Central memory CD4-positive, alpha-beta T cell (primary cell): ENCODE measurements around the gene PTGER3.
A peak's percentile ranks its signal among the peaks of the same experiment; 100 is the strongest.

Source experiments
- DNase-seq: peaks from one replicate; pipeline ENCODE4 v3.0.0; 2022
- total RNA-seq, 3 experiments: gene quantifications; one replicate each; lab custom pipeline; 2026; lab: John Stamatoyannopoulos, UW

The PTGER3 gene
- 0 to 0.39 (median 0.16) reads per million in 3 experiments for total RNA-seq

GRCh38 chr1:71047635-71048607, at the start of gene PTGER3:
Gene PTGER3 (minus strand): TSS chr1:71047816. CDS start chr1:71047577, 239 bp downstream.
- peak; percentile 17 for DNase-seq

GRCh38 chr1:71094913-71095312, 47.3 kb upstream of the PTGER3 start:
- DNase-seq, result no peak

GRCh38 chr1:71093938-71094337, 46.3 kb upstream of the PTGER3 start:
- DNase-seq, result no peak

- no peak for DNase-seq
Measured at GRCh38 chr1:71089536-71090270, 42.1 kb upstream of the PTGER3 start.

GRCh38 chr1:71088645-71089287, 41.1 kb upstream of the PTGER3 start:
- no peak for DNase-seq

GRCh38 chr1:71087713-71088112, 40.1 kb upstream of the PTGER3 start:
- DNase-seq, result no peak

- DNase-seq, result no peak
Measured at GRCh38 chr1:71087060-71087459, 39.4 kb upstream of the PTGER3 start.

- no peak for DNase-seq
Measured at GRCh38 chr1:71086331-71086730, 38.7 kb upstream of the PTGER3 start.

GRCh38 chr1:71083271-71083670, 35.7 kb upstream of the PTGER3 start:
- no peak for DNase-seq

GRCh38 chr1:71081697-71082080, 34.1 kb upstream of the PTGER3 start:
- no peak for DNase-seq

GRCh38 chr1:71080739-71081696, 33.4 kb upstream of the PTGER3 start, which contains the start of gene ZRANB2:
Gene ZRANB2 (minus strand): TSS chr1:71081035. CDS start chr1:71080995, 40 bp downstream.
- peak; percentile 94 for DNase-seq

GRCh38 chr1:71080230-71080738, 32.7 kb upstream of the PTGER3 start:
- DNase-seq, result no peak

GRCh38 chr1:71074681-71075080, 27.1 kb upstream of the PTGER3 start:
- DNase-seq, result no peak

GRCh38 chr1:71072273-71072672, 24.7 kb upstream of the PTGER3 start:
- DNase-seq, result no peak

GRCh38 chr1:71071720-71072119, 24.1 kb upstream of the PTGER3 start:
- DNase-seq, result no peak

- no peak for DNase-seq
Measured at GRCh38 chr1:71068325-71069240, 21.0 kb upstream of the PTGER3 start.

- DNase-seq, result no peak
Measured at GRCh38 chr1:71054791-71055190, 7.2 kb upstream of the PTGER3 start.

- DNase-seq, result no peak
Measured at GRCh38 chr1:71054281-71054731, 6.7 kb upstream of the PTGER3 start.

GRCh38 chr1:71053758-71054157, 6.1 kb upstream of the PTGER3 start:
- no peak for DNase-seq

- no peak for DNase-seq
Measured at GRCh38 chr1:71053146-71053545, 5.5 kb upstream of the PTGER3 start.
